Common myeloid progenitor, CD34-positive (primary cell): ENCODE measurements around the gene HSPB9.

ENCODE experiments used
- CTCF ChIA-PET: fragments of 350-600 bp; sonication (Branson Sonifier 250); formaldehyde crosslinking; loops from one replicate; lab custom pipeline; 2021; ENCODE audit warnings: antibody characterized with exemption; lab: Charles Lee
- POLR2A ChIA-PET: fragments of 350-600 bp; sonication (Branson Sonifier 250); formaldehyde crosslinking; loops from one replicate; lab custom pipeline; 2021; ENCODE audit warnings: antibody characterized with exemption; lab: Charles Lee
- DNase-seq, 3 donors: peaks; one replicate each; pipeline versions ENCODE4 v3.0.0 to v3.0.0-alpha.2; 2013
- H3K27ac ChIP-seq, 2 experiments: 1 replicate in 1 of 2; 2 replicates in 1 of 2; pipeline ENCODE4 v1.7.0; 2013; ENCODE audit warnings: inconsistent platforms in 2 of 2, low read length in 2 of 2, mild to moderate bottlenecking in 2 of 2, low read depth in 1 of 2, moderate library complexity in 1 of 2; ENCODE audit not compliant: severe bottlenecking in 2 of 2, insufficient read depth in 1 of 2, poor library complexity in 1 of 2
- H3K27me3 ChIP-seq, 5 experiments: replicated peaks in 2 of 5; 1 replicate in 3 of 5; 2 replicates in 2 of 5; pipeline versions ENCODE4 v1.6.1 to v1.7.0; 2013; ENCODE audit warnings: low read length in 4 of 5, mild to moderate bottlenecking in 2 of 5, moderate library complexity in 2 of 5, inconsistent platforms in 1 of 5; ENCODE audit not compliant: insufficient read depth in 5 of 5, control insufficient read depth in 4 of 5
- H3K36me3 ChIP-seq, 4 experiments: 1 replicate in 2 of 4; 2 replicates in 2 of 4; pipeline versions ENCODE4 v1.6.1 to v1.7.0; 2013; ENCODE audit warnings: low read length in 3 of 4, control low read depth in 1 of 4, mild to moderate bottlenecking in 1 of 4; ENCODE audit not compliant: control insufficient read depth in 4 of 4, insufficient read depth in 4 of 4
- H3K4me1 ChIP-seq, 4 experiments: 1 replicate in 3 of 4; 2 replicates in 1 of 4; pipeline versions ENCODE4 v1.6.1 to v1.7.1; 2013; ENCODE audit warnings: low read length in 3 of 4, mild to moderate bottlenecking in 3 of 4, control low read depth in 1 of 4, inconsistent platforms in 1 of 4, moderate library complexity in 1 of 4; ENCODE audit not compliant: control insufficient read depth in 4 of 4, insufficient read depth in 4 of 4; ENCODE audit errors: control extremely low read depth in 1 of 4
- H3K4me3 ChIP-seq, 7 experiments: 1 replicate in 4 of 7; 2 replicates in 3 of 7; pipeline versions ENCODE4 v1.5.1 to v1.7.0; 2013; ENCODE audit warnings: mild to moderate bottlenecking in 7 of 7, low read length in 6 of 7, moderate library complexity in 6 of 7, inconsistent platforms in 2 of 7, low read depth in 2 of 7, control low read depth in 1 of 7; ENCODE audit not compliant: insufficient read depth in 4 of 7, control insufficient read depth in 1 of 7; ENCODE audit errors: extremely low read depth in 1 of 7
- H3K9me3 ChIP-seq, 5 experiments: 1 replicate in 4 of 5; 2 replicates in 1 of 5; pipeline versions ENCODE4 v1.6.1 to v1.7.1; 2013; ENCODE audit warnings: low read length in 4 of 5, mild to moderate bottlenecking in 2 of 5, inconsistent platforms in 1 of 5, low read depth in 1 of 5, moderate library complexity in 1 of 5; ENCODE audit not compliant: control insufficient read depth in 4 of 5, insufficient read depth in 2 of 5; ENCODE audit errors: control extremely low read depth in 1 of 5
- WGBS: methylation state at CpG from one replicate; pipeline ENCODE4 v1.1.5; 2013; ENCODE audit not compliant: insufficient coverage; 5-methylcytosine and 5-hydroxymethylcytosine counted together

HSPB9 gene

GRCh38 chr17:42129109-42129837, 6.7 kb downstream of the HSPB9 start:
- peak overlapping the region in 1 of 2 experiments; percentile 37 for H3K27ac ChIP-seq
- CTCF ChIA-PET, result interaction anchor here (0.6 to 6.1 kb wide), 8 partner anchors 10 to 685 kb away, joined by 3 to 24 read pairs (median 5); no protein-coding TSS in a partner anchor
- H3K9me3 ChIP-seq, result no peaks in the 10 kb centered on the region
- no peaks in the 10 kb centered on the region for H3K27me3 ChIP-seq
- 92% methylated on average over 4 of the region's 8 CpGs for WGBS
- H3K36me3 ChIP-seq, result peaks cover 5 to 70% (median 48%) of the 10 kb centered on the region in 4 experiments
- H3K4me3 ChIP-seq, result no peak overlapping the region
- POLR2A ChIA-PET, result no interaction called here
- H3K4me1 ChIP-seq, result peaks cover 17 to 51% (median 41%) of the 10 kb centered on the region in 4 experiments
- DNase-seq, result no peak

GRCh38 chr17:42130310-42130936, 7.8 kb downstream of the HSPB9 start:
- DNase-seq, result peak in 1 of 3 donors; percentile 27
- POLR2A ChIA-PET, result interaction anchor here (2.1 kb wide), 1 partner anchor 9 kb away, joined by 9 read pairs; the partner anchor contains the start of gene KAT2A
- no peak overlapping the region for H3K4me3 ChIP-seq
- H3K36me3 ChIP-seq, result peaks cover 5 to 62% (median 44%) of the 10 kb centered on the region in 4 experiments
- no peaks in the 10 kb centered on the region for H3K27me3 ChIP-seq
- peaks cover 17 to 59% (median 45%) of the 10 kb centered on the region in 4 experiments for H3K4me1 ChIP-seq
- no peaks in the 10 kb centered on the region for H3K9me3 ChIP-seq
- CTCF ChIA-PET, result interaction anchor here (0.9 to 6.1 kb wide), 18 partner anchors 9 to 296 kb away, joined by 3 to 24 read pairs (median 4); partner anchors contain the start of genes GHDC and KCNH4
- 96% methylated on average over 13 of the region's 16 CpGs for WGBS
- H3K27ac ChIP-seq, result peak overlapping the region; percentile 51 to 60

GRCh38 chr17:42131232-42131631, 8.6 kb downstream of the HSPB9 start:
- CTCF ChIA-PET, result interaction anchor here (1.0 to 6.1 kb wide), 16 partner anchors 8 to 139 kb away, joined by 3 to 24 read pairs (median 5); partner anchors contain the start of genes GHDC and KCNH4
- H3K27me3 ChIP-seq, result no peaks in the 10 kb centered on the region
- no peak for DNase-seq
- no peaks in the 10 kb centered on the region for H3K9me3 ChIP-seq
- H3K27ac ChIP-seq, result peak overlapping the region; percentile 51 to 60
- WGBS, result 100% methylated on average over 1 of the region's 4 CpGs
- POLR2A ChIA-PET, result interaction anchor here (2.1 kb wide), 1 partner anchor 10 kb away, joined by 9 read pairs; the partner anchor contains the start of gene KAT2A
- peak overlapping the region in 2 of 7 experiments; percentile 31 to 53 for H3K4me3 ChIP-seq
- peaks cover 5 to 63% (median 38%) of the 10 kb centered on the region in 4 experiments for H3K36me3 ChIP-seq
- peaks cover 17 to 68% (median 52%) of the 10 kb centered on the region in 4 experiments for H3K4me1 ChIP-seq

- CTCF ChIA-PET, result interaction anchor here (1.2 to 3.5 kb wide), 9 partner anchors 11 to 106 kb away, joined by 3 to 13 read pairs (median 6); partner anchors contain the start of genes GHDC and KCNH4
- Histone ChIP-seq H3K36me3 (peaks cover 3 to 64% (median 33%) of the 10 kb centered on the region in 4 experiments), H3K4me3 (peak overlapping the region in 5 of 7 experiments; percentile 13 to 61 (median 31)), H3K4me1 (peaks cover 17 to 72% (median 55%) of the 10 kb centered on the region in 4 experiments), H3K9me3 (no peaks in the 10 kb centered on the region), H3K27me3 (no peaks in the 10 kb centered on the region), H3K27ac (peak overlapping the region; percentile 51 to 60)
- DNase-seq, result peak; percentile 56 to 67 (median 60)
- POLR2A ChIA-PET, result interaction anchor here (0.6 to 2.1 kb wide), 2 partner anchors 11 to 77 kb away, joined by 3 to 9 read pairs; partner anchors contain the start of gene KAT2A
- 0% methylated on average over 1 of the region's 4 CpGs for WGBS
Measured at GRCh38 chr17:42131981-42132432, 9.4 kb downstream of the HSPB9 start.

GRCh38 chr17:42132941-42133340, 10.3 kb downstream of the HSPB9 start:
- ChIA-PET CTCF (interaction anchor here (1.2 to 3.5 kb wide), 5 partner anchors 10 to 49 kb away, joined by 3 to 13 read pairs (median 6); partner anchors contain the start of gene KCNH4), POLR2A (interaction anchor here (1.2 to 1.4 kb wide), 2 partner anchors 9 to 21 kb away, joined by 3 to 4 read pairs; no protein-coding TSS in a partner anchor)
- peak; percentile 59 to 83 (median 77) for DNase-seq
- Histone ChIP-seq H3K27me3 (no peaks in the 10 kb centered on the region), H3K4me3 (peak overlapping the region in 5 of 7 experiments; percentile 7 to 61 (median 46)), H3K36me3 (peaks cover 3 to 56% (median 25%) of the 10 kb centered on the region in 4 experiments), H3K9me3 (no peaks in the 10 kb centered on the region), H3K4me1 (peaks cover 17 to 72% (median 55%) of the 10 kb centered on the region in 4 experiments), H3K27ac (peak overlapping the region in 1 of 2 experiments; percentile 60)
- 0% methylated on average over 3 of the region's 3 CpGs for WGBS

GRCh38 chr17:42133461-42134041, 10.9 kb downstream of the HSPB9 start:
- H3K4me3 ChIP-seq, result peak overlapping the region in 1 of 7 experiments; percentile 61
- peak overlapping the region in 1 of 2 experiments; percentile 60 for H3K27ac ChIP-seq
- H3K27me3 ChIP-seq, result no peaks in the 10 kb centered on the region
- POLR2A ChIA-PET, result interaction anchor here (1.2 to 1.4 kb wide), 2 partner anchors 10 to 20 kb away, joined by 3 to 4 read pairs; no protein-coding TSS in a partner anchor
- peaks cover 0 to 56% (median 19%) of the 10 kb centered on the region in 4 experiments for H3K36me3 ChIP-seq
- H3K4me1 ChIP-seq, result peaks cover 17 to 72% (median 55%) of the 10 kb centered on the region in 4 experiments
- no peaks in the 10 kb centered on the region for H3K9me3 ChIP-seq
- peak in 2 of 3 donors; percentile 68 to 79 for DNase-seq
- CTCF ChIA-PET, result interaction anchor here (0.8 to 3.5 kb wide), 7 partner anchors 8 to 48 kb away, joined by 3 to 13 read pairs (median 4); partner anchors contain the start of genes HSPB9 and KCNH4
- 42% methylated on average over 4 of the region's 4 CpGs for WGBS
